ENCODE measurements around the gene SRXN1.

Gene SRXN1

DNA sequence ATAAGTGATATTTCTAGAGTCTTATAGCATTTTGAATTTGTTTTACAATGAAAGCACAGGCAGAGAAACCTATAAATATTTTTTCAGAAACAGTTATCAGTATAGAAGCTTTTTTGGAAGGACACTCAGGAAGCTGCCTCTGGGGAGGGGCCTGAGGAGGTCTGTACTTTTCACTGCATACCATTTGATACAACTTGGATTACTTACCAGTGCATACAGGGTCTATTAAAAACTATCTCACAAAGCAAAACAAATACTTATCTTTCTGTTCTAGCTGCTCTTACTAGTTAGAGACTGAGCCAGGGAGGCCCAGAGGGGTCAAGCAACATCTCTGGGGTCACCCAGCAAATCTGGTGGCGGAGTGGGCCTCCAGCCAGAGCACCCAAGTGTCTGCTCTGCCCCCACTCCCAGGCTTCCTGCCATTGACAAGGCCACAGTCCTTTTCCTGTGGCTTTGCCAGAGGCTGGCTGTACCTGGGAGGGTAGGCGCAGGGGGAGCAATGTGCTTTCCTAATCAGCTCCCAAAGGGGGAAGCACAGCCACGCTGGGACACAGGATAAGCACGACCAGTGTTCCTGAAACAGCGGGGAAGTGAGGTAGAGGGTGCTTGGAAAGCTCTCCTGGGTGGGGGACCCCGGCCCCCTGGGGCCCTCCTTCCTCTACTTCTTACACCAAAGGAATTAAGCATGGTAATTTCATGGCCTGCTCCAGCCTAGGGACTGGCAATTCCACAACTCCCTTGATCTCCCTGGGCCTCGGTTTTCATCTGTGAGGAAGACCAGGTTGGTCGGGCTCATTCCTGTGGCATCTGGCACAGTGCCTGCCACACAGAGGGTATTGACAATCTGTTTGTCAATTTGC, 50.7 kb downstream of the SRXN1 start:
- DNase-seq = no peak

DNA sequence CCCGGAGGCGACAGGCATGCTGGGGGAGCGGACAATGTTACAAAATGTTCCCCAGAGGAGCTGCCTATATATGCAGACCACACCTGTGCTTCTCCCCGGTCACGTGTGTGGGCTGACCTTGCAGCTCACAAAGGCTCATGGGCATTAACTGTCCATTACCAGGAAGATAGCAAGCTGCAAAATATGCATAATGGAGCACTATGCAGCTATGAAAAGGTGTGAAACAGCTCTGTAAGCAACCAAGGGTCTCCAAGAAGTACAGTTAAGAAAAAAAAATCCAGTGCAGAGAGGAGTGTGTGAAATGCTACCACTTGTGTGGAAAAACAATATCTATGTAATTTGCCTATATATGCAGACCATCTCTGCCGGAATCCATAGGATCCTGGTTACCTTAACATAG, 52.3 kb downstream of the SRXN1 start:
- no peak for DNase-seq

DNA sequence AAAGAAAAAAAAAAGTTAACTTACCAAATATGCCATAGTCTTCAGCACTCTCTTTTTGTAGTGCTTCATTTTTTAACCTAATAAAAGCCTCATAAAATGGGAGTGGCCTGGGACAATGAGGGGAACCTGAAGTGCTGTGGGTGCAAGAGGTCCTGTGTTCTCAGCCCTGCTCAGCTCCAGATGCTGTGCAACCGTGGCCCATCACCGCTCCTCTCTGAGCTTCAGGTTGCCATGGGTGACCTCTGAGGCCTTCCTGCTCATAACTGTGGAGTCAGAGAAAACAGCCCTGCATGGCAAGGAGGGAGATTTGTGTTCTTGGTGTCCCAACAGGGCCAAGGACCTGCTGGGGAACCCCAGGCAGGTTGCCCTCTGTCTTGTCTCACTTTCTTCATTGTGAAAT, 52.9 kb downstream of the SRXN1 start:
- DNase-seq = no peak

DNA sequence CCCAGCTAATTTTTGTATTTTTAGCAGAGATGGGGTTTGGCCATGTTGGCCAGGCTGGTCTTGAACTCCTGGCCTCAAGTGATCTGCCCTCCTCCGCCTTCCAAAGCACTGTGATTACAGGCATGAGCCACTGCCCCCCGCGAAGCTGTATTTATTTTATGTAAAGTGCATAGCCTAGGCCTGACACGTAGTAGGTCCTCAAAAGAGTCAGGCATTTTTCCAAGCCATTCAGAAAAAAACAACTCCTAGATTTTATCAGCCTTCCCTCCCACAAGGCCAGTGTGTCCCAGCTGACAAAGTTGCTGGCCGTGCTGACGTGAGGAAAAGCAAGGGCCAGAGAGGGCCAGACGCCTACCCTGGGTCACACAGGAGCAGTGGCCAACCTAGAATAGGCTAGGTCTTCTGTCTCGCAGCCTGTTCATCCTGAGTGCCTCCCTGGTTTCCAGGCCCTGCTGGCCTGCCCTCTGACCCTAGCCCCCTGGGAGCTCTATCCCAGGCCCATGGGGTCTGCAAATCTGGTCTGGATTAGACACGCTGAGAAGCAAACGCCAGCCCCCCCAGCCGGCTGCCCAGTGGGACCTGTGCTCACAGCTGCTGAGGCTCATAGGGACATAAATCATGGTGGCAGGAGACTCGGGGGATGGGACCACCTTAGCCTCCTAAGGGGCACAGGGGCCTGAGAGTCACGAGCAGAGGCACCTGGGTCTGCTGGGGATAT, 54.7 kb downstream of the SRXN1 start:
- DNase-seq = no peak

DNA sequence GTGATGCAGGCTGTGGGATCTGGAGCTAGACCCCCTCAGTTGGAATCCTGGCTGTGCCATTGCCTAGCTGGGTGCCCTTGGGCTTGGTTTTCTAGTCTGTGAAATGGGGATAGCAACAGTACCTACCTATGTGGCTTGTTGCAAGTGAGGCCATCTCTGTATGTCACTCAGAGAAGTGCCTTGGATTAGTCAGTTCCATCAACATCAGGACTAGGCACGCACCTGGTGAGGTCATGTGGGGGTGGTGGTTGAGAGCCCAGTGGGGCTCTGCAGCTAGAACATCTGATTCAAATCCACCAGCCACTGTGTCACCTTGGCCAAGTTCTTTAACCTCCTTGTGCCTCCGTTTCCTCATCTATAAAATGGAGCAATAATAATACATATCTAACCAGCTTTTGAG, 55.4 kb downstream of the SRXN1 start:
- DNase-seq = no peak
